GM19239 (cell line): Measurements from ENCODE around the gene BAZ1A.
"Not testable (repeated sequence)": the region's sequence is repeated elsewhere in the genome, so short reads cannot be mapped to it uniquely, and the experiment has no call there.

ENCODE experiments used
- DNase-seq: peaks from one replicate; pipeline ENCODE4 v3.0.0; 2011; ENCODE audit warnings: low spot score; ENCODE audit not compliant: insufficient read length
- FAIRE-seq: peaks from 2 replicates; lab custom pipeline; 2011; peaks lifted over from hg19 to GRCh38; lab: Jason Lieb, UNC

BAZ1A gene

GRCh38 chr14:34792598-34792997 lies 82.6 kb downstream of the BAZ1A start:
- FAIRE-seq (no peak), DNase-seq (no peak)

GRCh38 chr14:34785223-34786006 lies 89.7 kb downstream of the BAZ1A start:
- DNase-seq: no peak
- FAIRE-seq: no peak

- DNase-seq: no peak
- peak; percentile 64 for FAIRE-seq
Observed at GRCh38 chr14:34782031-34782430, 93.1 kb downstream of the BAZ1A start.

- DNase-seq (no peak), FAIRE-seq (no peak)
Observed at GRCh38 chr14:34781242-34781641, 93.9 kb downstream of the BAZ1A start.

GRCh38 chr14:34780646-34781045 lies 94.5 kb downstream of the BAZ1A start:
- DNase-seq (no peak), FAIRE-seq (no peak)

- no peak for DNase-seq
- FAIRE-seq: no peak
Observed at GRCh38 chr14:34778744-34779143, 96.4 kb downstream of the BAZ1A start.

GRCh38 chr14:34776611-34777010 lies 98.5 kb downstream of the BAZ1A start:
- FAIRE-seq (no peak), DNase-seq (no peak)

- no peak for FAIRE-seq
- DNase-seq: no peak
Observed at GRCh38 chr14:34775922-34776321, 99.2 kb downstream of the BAZ1A start.

GRCh38 chr14:34775342-34775741 lies 99.8 kb downstream of the BAZ1A start:
- DNase-seq: no peak
- no peak for FAIRE-seq

- DNase-seq (no peak), FAIRE-seq (peak; percentile 14)
Observed at GRCh38 chr14:34770901-34771300, 104.3 kb downstream of the BAZ1A start.

- FAIRE-seq (no peak), DNase-seq (no peak)
Observed at GRCh38 chr14:34766606-34767005, 108.6 kb downstream of the BAZ1A start.

GRCh38 chr14:34766060-34766459 lies 109.1 kb downstream of the BAZ1A start:
- FAIRE-seq (no peak), DNase-seq (no peak)

- DNase-seq (no peak), FAIRE-seq (no peak)
Observed at GRCh38 chr14:34755215-34755614, 119.9 kb downstream of the BAZ1A start.

GRCh38 chr14:34754687-34755086 lies 120.5 kb downstream of the BAZ1A start:
- FAIRE-seq (no peak), DNase-seq (no peak)

GRCh38 chr14:34750670-34751069 lies 124.5 kb downstream of the BAZ1A start:
- FAIRE-seq (no peak), DNase-seq (no peak)

GRCh38 chr14:34750233-34750632 lies 124.9 kb downstream of the BAZ1A start:
- DNase-seq: no peak
- FAIRE-seq: no peak

GRCh38 chr14:34749408-34749807 lies 125.8 kb downstream of the BAZ1A start:
- no peak for FAIRE-seq
- DNase-seq: no peak

GRCh38 chr14:34742270-34743115 lies 132.7 kb downstream of the BAZ1A start:
- DNase-seq (no peak), FAIRE-seq (no peak)

GRCh38 chr14:34741840-34742239 lies 133.3 kb downstream of the BAZ1A start:
- DNase-seq: no peak
- FAIRE-seq: no peak

- not testable (repeated sequence) for DNase-seq, FAIRE-seq
Observed at GRCh38 chr14:34740139-34740538, 135.0 kb downstream of the BAZ1A start.

- FAIRE-seq, DNase-seq: not testable (repeated sequence)
Observed at GRCh38 chr14:34737079-34737478, 138.1 kb downstream of the BAZ1A start.
